Anterior cingulate cortex (tissue), 58 donors: ENCODE measurements around the gene IGF2BP1.
"Not testable (repeated sequence)": the region's sequence is repeated elsewhere in the genome, so short reads cannot be mapped to it uniquely, and the experiment has no call there.

Experiments used
- DNase-seq, 58 donors: peaks; one replicate each; lab custom pipeline; 2025; lab: John Stamatoyannopoulos, UW

The IGF2BP1 gene

GRCh38 chr17:49086316-49086605 is 89.1 kb downstream of the IGF2BP1 start:
- no peak for DNase-seq

- no peak for DNase-seq
Measured at GRCh38 chr17:49086649-49087048, 89.5 kb downstream of the IGF2BP1 start.

GRCh38 chr17:49089094-49089493 is 91.9 kb downstream of the IGF2BP1 start:
- no peak for DNase-seq

GRCh38 chr17:49090878-49091594 is 93.9 kb downstream of the IGF2BP1 start:
- no peak for DNase-seq

- DNase-seq = no peak
Measured at GRCh38 chr17:49093131-49093530, 95.9 kb downstream of the IGF2BP1 start.

- no peak for DNase-seq
Measured at GRCh38 chr17:49100601-49101000, 103.4 kb downstream of the IGF2BP1 start.

GRCh38 chr17:49101054-49101534 is 103.9 kb downstream of the IGF2BP1 start:
- DNase-seq = no peak

- not testable (repeated sequence) for DNase-seq
Measured at GRCh38 chr17:49103360-49103759, 106.2 kb downstream of the IGF2BP1 start.

- DNase-seq = no peak
Measured at GRCh38 chr17:49104511-49105074, 107.4 kb downstream of the IGF2BP1 start.
